NOMO-1 (cell line): ENCODE measurements around the gene PPP3CA.

Experiments
- DNase-seq, 2 experiments: peaks; one replicate each; lab custom pipeline; 2025; ENCODE audit not compliant: unreplicated experiment in 2 of 2; lab: John Stamatoyannopoulos, UW

The PPP3CA gene

GRCh38 chr4:101332424-101332823, 14.9 kb downstream of the PPP3CA start:
- no peak for DNase-seq

GRCh38 chr4:101331017-101331416, 16.3 kb downstream of the PPP3CA start:
- no peak for DNase-seq

- no peak for DNase-seq
Observed at GRCh38 chr4:101329592-101329991, 17.7 kb downstream of the PPP3CA start.

- DNase-seq: no peak
Observed at GRCh38 chr4:101328063-101328602, 19.2 kb downstream of the PPP3CA start.

GRCh38 chr4:101326576-101326975, 20.8 kb downstream of the PPP3CA start:
- no peak for DNase-seq

- DNase-seq: no peak
Observed at GRCh38 chr4:101322743-101323142, 24.6 kb downstream of the PPP3CA start.

GRCh38 chr4:101321481-101322042, 25.8 kb downstream of the PPP3CA start:
- DNase-seq: peak in 1 of 2 experiments; percentile 31

GRCh38 chr4:101315786-101316185, 31.5 kb downstream of the PPP3CA start:
- no peak for DNase-seq

- DNase-seq: no peak
Observed at GRCh38 chr4:101315041-101315440, 32.3 kb downstream of the PPP3CA start.

GRCh38 chr4:101309925-101310324, 37.4 kb downstream of the PPP3CA start:
- peak in 1 of 2 experiments; percentile 37 for DNase-seq

- no peak for DNase-seq
Observed at GRCh38 chr4:101307899-101308298, 39.4 kb downstream of the PPP3CA start.

- DNase-seq: no peak
Observed at GRCh38 chr4:101306764-101307615, 40.3 kb downstream of the PPP3CA start.

GRCh38 chr4:101306225-101306624, 41.1 kb downstream of the PPP3CA start:
- DNase-seq: no peak

GRCh38 chr4:101304916-101305315, 42.4 kb downstream of the PPP3CA start:
- no peak for DNase-seq

GRCh38 chr4:101299899-101300540, 47.3 kb downstream of the PPP3CA start:
- no peak for DNase-seq

GRCh38 chr4:101299021-101299420, 48.3 kb downstream of the PPP3CA start:
- no peak for DNase-seq

- no peak for DNase-seq
Observed at GRCh38 chr4:101295691-101296090, 51.6 kb downstream of the PPP3CA start.

- no peak for DNase-seq
Observed at GRCh38 chr4:101294597-101294996, 52.7 kb downstream of the PPP3CA start.

- no peak for DNase-seq
Observed at GRCh38 chr4:101292901-101293300, 54.4 kb downstream of the PPP3CA start.

GRCh38 chr4:101292214-101292613, 55.1 kb downstream of the PPP3CA start:
- no peak for DNase-seq

- DNase-seq: no peak
Observed at GRCh38 chr4:101291198-101291597, 56.1 kb downstream of the PPP3CA start.

GRCh38 chr4:101290654-101291053, 56.7 kb downstream of the PPP3CA start:
- no peak for DNase-seq
